Lower lobe of right lung (tissue), 2 donors: ENCODE measurements around the gene RET. TPM values are rescaled to one million over a fixed set of nuclear protein-coding genes. Genes with fewer than 3 reads are reported as not detected.

Source experiments
- ATAC-seq, 2 donors: fragments of 200-7000 bp; cut with Tn5 transposase; one replicate each; pipeline ENCODE4 v1.9.1; 2020 to 2022; ENCODE audit warnings: mild to moderate bottlenecking in 2 of 2, moderate library complexity in 2 of 2
- DNase-seq: peaks from one replicate; pipeline ENCODE4 v3.0.0-alpha.2; 2020
- H3K27ac ChIP-seq: fragments of 200-600 bp; one replicate; pipeline ENCODE4 v1.8.0; 2022
- H3K27me3 ChIP-seq: fragments of 200-600 bp; one replicate; pipeline ENCODE4 v1.8.0; 2022; ENCODE audit warnings: low read depth
- H3K36me3 ChIP-seq: fragments of 200-600 bp; one replicate; pipeline ENCODE4 v1.8.0; 2022; ENCODE audit warnings: mild to moderate bottlenecking
- H3K4me1 ChIP-seq: fragments of 200-600 bp; one replicate; pipeline ENCODE4 v1.8.0; 2022
- H3K4me3 ChIP-seq: fragments of 200-600 bp; one replicate; pipeline ENCODE4 v1.8.0; 2022; ENCODE audit warnings: mild to moderate bottlenecking
- H3K9me3 ChIP-seq: fragments of 200-600 bp; one replicate; pipeline ENCODE4 v1.8.0; 2022
- CTCF ChIP-seq: fragments of 200-600 bp; IDR thresholded peaks from one replicate; pipeline ENCODE4 v1.8.0; 2022; ENCODE audit warnings: antibody characterized with exemption, mild to moderate bottlenecking
- intact Hi-C: fragments of 100-400 bp; cut with DNase I; formaldehyde crosslinking; loops from one replicate; pipeline ENCODE4 v1.11.0; 2022
- total RNA-seq: library from RNA; stranded (reverse); fragmentation: NEBNext Ultra II Directional; extraction: Animal tissue kit (Norgen Biotek cat#: 25700); gene quantifications from one replicate; pipeline ENCODE4 v1.2.1, GENCODE V29; 2021
- donor health status: DM: no; HTN: yes; CAD: no; lungs with severe emphysema.

RET gene
- total RNA-seq, 1 donor from 2014 or later: 0.68 TPM

GRCh38 chr10:43065234-43065633, 11.6 kb upstream of the RET start:
- no peak overlapping the region for H3K27ac ChIP-seq
- intact Hi-C loops: no loop called here
- no peak overlapping the region for H3K4me3 ChIP-seq
- H3K9me3 ChIP-seq: no peaks in the 10 kb centered on the region
- DNase-seq (no peak), ATAC-seq (no peak)
- no peaks in the 10 kb centered on the region for H3K4me1 ChIP-seq
- no peaks in the 10 kb centered on the region for H3K27me3 ChIP-seq
- TF ChIP-seq CTCF: no peak
- H3K36me3 ChIP-seq: no peaks in the 10 kb centered on the region

GRCh38 chr10:43065761-43066160, 11.1 kb upstream of the RET start:
- DNase-seq: no peak
- no peak overlapping the region for H3K4me3 ChIP-seq
- H3K27ac ChIP-seq: no peak overlapping the region
- no peak for ATAC-seq
- H3K4me1 ChIP-seq: no peaks in the 10 kb centered on the region
- H3K9me3 ChIP-seq: no peaks in the 10 kb centered on the region
- H3K27me3 ChIP-seq: no peaks in the 10 kb centered on the region
- no peaks in the 10 kb centered on the region for H3K36me3 ChIP-seq
- intact Hi-C loops: no loop called here
- TF ChIP-seq CTCF: no peak

- TF ChIP-seq CTCF: no peak
- H3K36me3 ChIP-seq: no peaks in the 10 kb centered on the region
- DNase-seq (no peak), ATAC-seq (no peak)
- H3K27me3 ChIP-seq: no peaks in the 10 kb centered on the region
- H3K4me3 ChIP-seq: no peak overlapping the region
- no peak overlapping the region for H3K27ac ChIP-seq
- H3K9me3 ChIP-seq: no peaks in the 10 kb centered on the region
- intact Hi-C loops: no loop called here
- no peaks in the 10 kb centered on the region for H3K4me1 ChIP-seq
Measured at GRCh38 chr10:43066481-43066880, 10.4 kb upstream of the RET start.

- H3K27me3 ChIP-seq: no peaks in the 10 kb centered on the region
- H3K4me1 ChIP-seq: no peaks in the 10 kb centered on the region
- no peak overlapping the region for H3K4me3 ChIP-seq
- ATAC-seq (peak in 1 of 2 donors; percentile 3), DNase-seq (no peak)
- H3K9me3 ChIP-seq: no peaks in the 10 kb centered on the region
- intact Hi-C loops: no loop called here
- no peak for TF ChIP-seq CTCF
- H3K27ac ChIP-seq: no peak overlapping the region
- no peaks in the 10 kb centered on the region for H3K36me3 ChIP-seq
Measured at GRCh38 chr10:43067391-43068135, 9.3 kb upstream of the RET start.

- no peaks in the 10 kb centered on the region for H3K4me1 ChIP-seq
- no peaks in the 10 kb centered on the region for H3K27me3 ChIP-seq
- no peak overlapping the region for H3K4me3 ChIP-seq
- TF ChIP-seq CTCF: no peak
- ATAC-seq: no peak
- intact Hi-C loops: no loop called here
- no peak overlapping the region for H3K27ac ChIP-seq
- DNase-seq: no peak
- H3K9me3 ChIP-seq: no peaks in the 10 kb centered on the region
- H3K36me3 ChIP-seq: no peaks in the 10 kb centered on the region
Measured at GRCh38 chr10:43068136-43068395, 8.8 kb upstream of the RET start.
